ENCODE results near the gene KCNMA1. TPM values are rescaled to one million over a fixed set of nuclear protein-coding genes. Genes with fewer than 3 reads are reported as not detected.

The KCNMA1 gene
- total and polyA plus RNA-seq, 10 of the 15 experiments (the other 5 are each of a cell fraction or from before 2014, with no cell fraction given): 8.5 to 77.0 (median 21.3) TPM

GRCh38 chr10:77016278-77016815 lies 621.3 kb downstream of the KCNMA1 start:
- no peak overlapping the region for H3K4me3 ChIP-seq
- in situ Hi-C loops (cut with MboI) (no loop called here), intact Hi-C loops (cut with micrococcal nuclease; ENCODE audit: unreplicated experiment) (no loop called here)
- H3K79me2 ChIP-seq (ENCODE audit: control insufficient read depth, insufficient read depth, low read length): no peaks in the 10 kb centered on the region
- ATAC-seq (no peak), DNase-seq (ENCODE audit: low read depth, low spot score) (no peak), FAIRE-seq (no peak)
- POLR2A ChIA-PET: no interaction called here
- CTCF ChIA-PET: interaction anchor here (1.2 to 1.5 kb wide), 3 partner anchors 8 to 13 kb away, joined by 3 to 5 read pairs (median 5); no protein-coding TSS in a partner anchor
- TF ChIP-seq SUPT20H (IDR thresholded peaks at IDR 0.05; ENCODE audit: borderline replicate concordance, control insufficient read depth, low read depth, low read length) (no peak), HCFC1 (IDR thresholded peaks at IDR 0.05; ENCODE audit: low read length) (no peak), NR2C1 (IDR thresholded peaks at IDR 0.05) (no peak), CEBPB (IDR thresholded peaks at IDR 0.05; ENCODE audit: borderline replicate concordance in 1 of 2, low read depth in 2 of 2, low read length in 2 of 2) (no peak), PBX3 (IDR thresholded peaks at IDR 0.05; ENCODE audit: insufficient replicate concordance, low read depth, low read length) (no peak)
- SMC1A ChIA-PET (ENCODE audit: uncharacterized antibody, unreplicated experiment): interaction anchor here (1.6 to 1.8 kb wide), 2 partner anchors 13 to 15 kb away, joined by 3 to 5 read pairs; no protein-coding TSS in a partner anchor
- H3K4me2 ChIP-seq (ENCODE audit: control insufficient read depth, insufficient read depth): no peak overlapping the region
- 3% methylated on average over 7 of the region's 7 CpGs for WGBS (ENCODE audit: insufficient coverage, insufficient replicate concordance, low lambda C conversion rate, missing lambda C conversion rate)
- H3K9me3 ChIP-seq (replicated peaks; ENCODE audit: control insufficient read depth, insufficient read depth, low read length): no peaks in the 10 kb centered on the region
- no peaks in the 10 kb centered on the region for H3K4me1 ChIP-seq (ENCODE audit: control insufficient read depth, insufficient read depth, low read length)
- no peak overlapping the region for H3K27ac ChIP-seq (ENCODE audit: control insufficient read depth, insufficient read depth)
- RAD21 ChIA-PET (ENCODE audit: unreplicated experiment): no interaction called here
- no peaks in the 10 kb centered on the region for H4K20me1 ChIP-seq (ENCODE audit: control insufficient read depth, insufficient read depth)
- no peaks in the 10 kb centered on the region for H3K27me3 ChIP-seq (replicated peaks in 1 of 2; ENCODE audit: control insufficient read depth in 2 of 2, insufficient read depth in 2 of 2, low read length in 1 of 2)
- no peak overlapping the region for H3K9ac ChIP-seq (ENCODE audit: control insufficient read depth, insufficient read depth, low read length)
- H2AFZ ChIP-seq (ENCODE audit: control insufficient read depth, low read depth, low read length): no peak overlapping the region
- H3K36me3 ChIP-seq (ENCODE audit: control insufficient read depth in 2 of 2, insufficient read depth in 2 of 2, low read length in 1 of 2): no peaks in the 10 kb centered on the region
- BruUV-seq (replicated peaks): no TSS peak

- no peak overlapping the region for H3K4me3 ChIP-seq
- in situ Hi-C loops (cut with MboI) (no loop called here), intact Hi-C loops (cut with micrococcal nuclease; ENCODE audit: unreplicated experiment) (no loop called here)
- no peak overlapping the region for H3K9ac ChIP-seq (ENCODE audit: control insufficient read depth, insufficient read depth, low read length)
- ATAC-seq: no peak
- FAIRE-seq: no peak
- 6% methylated on average over 1 of the region's 1 CpG for WGBS (ENCODE audit: insufficient coverage, insufficient replicate concordance, low lambda C conversion rate, missing lambda C conversion rate)
- H3K79me2 ChIP-seq (ENCODE audit: control insufficient read depth, insufficient read depth, low read length): no peaks in the 10 kb centered on the region
- H3K4me1 ChIP-seq (ENCODE audit: control insufficient read depth, insufficient read depth, low read length): no peaks in the 10 kb centered on the region
- POLR2A ChIA-PET: no interaction called here
- no peak overlapping the region for H3K27ac ChIP-seq (ENCODE audit: control insufficient read depth, insufficient read depth)
- H2AFZ ChIP-seq (ENCODE audit: control insufficient read depth, low read depth, low read length): no peak overlapping the region
- H3K9me3 ChIP-seq (replicated peaks; ENCODE audit: control insufficient read depth, insufficient read depth, low read length): no peaks in the 10 kb centered on the region
- H4K20me1 ChIP-seq (ENCODE audit: control insufficient read depth, insufficient read depth): no peaks in the 10 kb centered on the region
- H3K27me3 ChIP-seq (replicated peaks in 1 of 2; ENCODE audit: control insufficient read depth in 2 of 2, insufficient read depth in 2 of 2, low read length in 1 of 2): no peaks in the 10 kb centered on the region
- no peak for DNase-seq (ENCODE audit: low read depth, low spot score)
- no TSS peak for BruUV-seq (replicated peaks)
- SMC1A ChIA-PET (ENCODE audit: uncharacterized antibody, unreplicated experiment): interaction anchor here (0.6 to 1.6 kb wide), 2 partner anchors 14 to 136 kb away, joined by 3 read pairs; no protein-coding TSS in a partner anchor
- H3K4me2 ChIP-seq (ENCODE audit: control insufficient read depth, insufficient read depth): no peak overlapping the region
- H3K36me3 ChIP-seq (ENCODE audit: control insufficient read depth in 2 of 2, insufficient read depth in 2 of 2, low read length in 1 of 2): no peaks in the 10 kb centered on the region
- CTCF ChIA-PET: no interaction called here
- RAD21 ChIA-PET (ENCODE audit: unreplicated experiment): no interaction called here
- no peak for TF ChIP-seq MXI1 (IDR thresholded peaks at IDR 0.05; ENCODE audit: low read depth, low read length)
- no peak for TF ChIP-seq CEBPB (IDR thresholded peaks at IDR 0.05; ENCODE audit: borderline replicate concordance in 1 of 2, low read depth in 2 of 2, low read length in 2 of 2)
- no peak for TF ChIP-seq RELB (IDR thresholded peaks at IDR 0.05; ENCODE audit: low read depth)
- TF ChIP-seq ZNF687 (IDR thresholded peaks at IDR 0.05): no peak
- TF ChIP-seq YBX1 (IDR thresholded peaks at IDR 0.05): no peak
Measured at GRCh38 chr10:77015360-77015759, 622.2 kb downstream of the KCNMA1 start.
